Ramos (cell line): Measurements from ENCODE around the gene ZP2.

Source experiments
- in situ Hi-C: fragments of 300-500 bp; cut with MboI; formaldehyde crosslinking; loops from one replicate; pipeline ENCODE4 v1.14.3; 2022; ENCODE audit warnings: low sequenced_read_pairs; ENCODE audit not compliant: unreplicated experiment

ZP2 gene

GRCh38 chr16:21179126-21179982 is 32.0 kb downstream of the ZP2 start:
- in situ Hi-C loops: no loop called here

GRCh38 chr16:21175397-21175796 is 36.0 kb downstream of the ZP2 start:
- in situ Hi-C loops: no loop called here

DNA sequence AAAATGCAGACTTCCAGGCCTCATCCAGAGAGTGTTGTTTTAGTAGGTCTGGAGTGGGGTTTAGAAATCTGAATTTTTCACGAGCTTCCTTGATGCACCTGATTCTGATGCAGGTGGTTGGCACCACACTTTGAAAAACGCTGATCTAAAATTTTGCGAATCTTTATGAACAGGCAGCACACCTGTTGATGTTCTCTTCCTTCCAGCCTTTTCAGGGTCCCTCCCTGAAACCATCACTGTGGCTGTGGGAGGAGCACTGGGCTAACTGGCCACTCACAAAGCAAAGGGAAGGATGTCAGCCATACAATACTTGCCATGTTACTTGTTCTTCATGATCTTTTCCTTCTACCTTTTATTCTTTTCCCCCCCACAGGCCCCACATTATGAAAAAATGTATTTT is 38.7 kb downstream of the ZP2 start:
- in situ Hi-C loops: loop anchor here (25.0 kb wide), 1 partner anchor 1165 kb away; no protein-coding TSS in a partner anchor

- in situ Hi-C loops: loop anchor here (25.0 kb wide), 1 partner anchor 1167 kb away; no protein-coding TSS in a partner anchor
Observed at GRCh38 chr16:21170116-21170515, 41.3 kb downstream of the ZP2 start.

- in situ Hi-C loops: loop anchor here (25.0 kb wide), 1 partner anchor 1168 kb away; no protein-coding TSS in a partner anchor
Observed at GRCh38 chr16:21169249-21169981, 42.0 kb downstream of the ZP2 start.

DNA sequence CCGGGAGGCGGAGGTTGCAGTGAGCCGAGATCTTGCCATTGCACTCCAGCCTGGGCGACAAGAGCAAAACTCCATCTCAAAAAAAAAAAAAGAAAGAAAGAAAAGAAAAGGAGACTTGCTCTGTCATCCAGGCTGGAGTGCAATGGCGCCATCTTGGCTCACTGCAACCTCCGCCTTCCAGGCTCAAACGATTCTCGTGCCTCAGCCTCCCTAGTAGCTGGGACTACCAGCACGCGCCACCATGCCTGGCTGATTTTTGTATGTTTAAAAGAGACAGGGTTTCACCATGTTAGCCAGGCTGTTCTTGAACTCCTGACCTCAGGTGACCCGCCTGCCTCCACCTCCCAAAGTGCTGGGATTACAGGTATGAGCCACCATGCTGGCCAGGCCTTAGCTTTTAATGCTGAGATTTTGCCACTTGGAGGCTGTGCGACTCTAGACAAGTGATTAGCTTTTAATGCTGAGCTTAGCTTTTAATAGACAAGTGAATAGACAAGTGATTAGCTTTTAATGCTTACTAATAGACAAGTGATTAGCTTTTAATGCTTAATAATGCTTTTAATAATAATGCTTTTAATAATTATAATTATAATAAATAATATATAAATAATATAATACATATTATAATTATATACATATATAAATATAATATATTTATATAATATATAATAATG is 43.3 kb downstream of the ZP2 start:
- in situ Hi-C loops: loop anchor here (25.0 kb wide), 1 partner anchor 1169 kb away; no protein-coding TSS in a partner anchor

- in situ Hi-C loops: loop anchor here (25.0 kb wide), 1 partner anchor 1170 kb away; no protein-coding TSS in a partner anchor
Observed at GRCh38 chr16:21167360-21167759, 44.0 kb downstream of the ZP2 start.

DNA sequence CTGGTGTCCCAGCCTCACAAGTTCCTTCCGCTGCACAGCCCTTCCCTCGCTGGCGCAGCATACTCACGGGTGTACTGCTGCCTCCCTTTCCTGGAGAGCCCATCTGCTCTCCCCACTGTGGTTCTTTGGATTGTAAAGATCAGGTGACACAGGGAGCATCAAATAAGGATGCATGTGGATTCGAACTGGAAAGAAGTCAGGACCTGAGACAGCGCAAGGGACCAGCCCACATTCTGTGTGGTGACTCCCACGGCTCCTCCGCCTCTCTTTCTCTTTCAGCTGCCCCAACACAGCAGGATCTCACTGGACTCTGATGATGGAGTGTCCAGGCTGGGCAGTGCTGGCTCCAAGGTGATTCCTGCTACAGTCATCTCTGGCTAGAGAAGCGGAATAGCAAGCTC is 44.8 kb downstream of the ZP2 start:
- in situ Hi-C loops: loop anchor here (25.0 kb wide), 1 partner anchor 1171 kb away; no protein-coding TSS in a partner anchor

- in situ Hi-C loops: loop anchor here (25.0 kb wide), 1 partner anchor 1173 kb away; no protein-coding TSS in a partner anchor
Observed at GRCh38 chr16:21164521-21165168, 46.7 kb downstream of the ZP2 start.

GRCh38 chr16:21163576-21163975 is 47.8 kb downstream of the ZP2 start:
- in situ Hi-C loops: loop anchor here (25.0 kb wide), 1 partner anchor 1174 kb away; no protein-coding TSS in a partner anchor

- in situ Hi-C loops: loop anchor here (25.0 kb wide), 1 partner anchor 1175 kb away; no protein-coding TSS in a partner anchor
Observed at GRCh38 chr16:21162661-21163151, 48.7 kb downstream of the ZP2 start.

- in situ Hi-C loops: loop anchor here (25.0 kb wide), 1 partner anchor 1176 kb away; no protein-coding TSS in a partner anchor
Observed at GRCh38 chr16:21161211-21161610, 50.2 kb downstream of the ZP2 start.

- in situ Hi-C loops: loop anchor here (25.0 kb wide), 1 partner anchor 1177 kb away; no protein-coding TSS in a partner anchor
Observed at GRCh38 chr16:21160276-21160675, 51.1 kb downstream of the ZP2 start.

DNA sequence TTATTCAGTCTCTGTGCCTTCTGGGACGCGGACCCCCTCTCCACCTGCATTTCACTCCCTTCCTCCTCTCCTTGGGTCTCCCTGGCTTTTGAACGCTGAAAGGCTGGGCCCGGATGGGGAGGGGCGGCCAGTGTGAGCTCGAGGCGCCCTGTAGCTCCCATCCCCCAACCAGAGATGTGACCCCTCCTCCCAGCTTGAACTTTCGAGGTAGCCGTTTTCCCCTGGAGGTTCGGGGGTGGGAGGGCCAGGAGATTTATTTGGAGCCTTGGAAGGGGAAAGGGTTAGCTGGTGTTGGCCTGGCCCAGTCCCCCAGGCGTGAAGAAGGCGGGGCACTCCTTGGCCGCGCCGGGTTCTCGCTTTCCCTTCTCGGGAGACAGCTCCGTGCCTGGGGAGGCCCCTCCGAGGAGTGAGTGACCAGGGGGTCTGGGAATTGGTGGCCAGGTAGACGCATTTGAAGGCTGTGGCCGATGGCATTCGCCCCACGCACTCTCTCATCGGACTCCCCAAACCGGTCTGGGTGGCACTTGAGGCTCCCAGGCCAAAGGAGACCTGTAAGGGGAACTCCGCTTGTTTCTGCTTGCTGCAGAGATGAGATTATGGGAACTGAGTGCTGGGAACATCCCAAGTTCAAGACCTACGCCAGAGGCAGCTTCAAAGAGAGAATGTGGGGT is 52.0 kb downstream of the ZP2 start:
- in situ Hi-C loops: loop anchor here (10.0 to 25.0 kb wide), 2 partner anchors 415 to 1178 kb away; no protein-coding TSS in a partner anchor

DNA sequence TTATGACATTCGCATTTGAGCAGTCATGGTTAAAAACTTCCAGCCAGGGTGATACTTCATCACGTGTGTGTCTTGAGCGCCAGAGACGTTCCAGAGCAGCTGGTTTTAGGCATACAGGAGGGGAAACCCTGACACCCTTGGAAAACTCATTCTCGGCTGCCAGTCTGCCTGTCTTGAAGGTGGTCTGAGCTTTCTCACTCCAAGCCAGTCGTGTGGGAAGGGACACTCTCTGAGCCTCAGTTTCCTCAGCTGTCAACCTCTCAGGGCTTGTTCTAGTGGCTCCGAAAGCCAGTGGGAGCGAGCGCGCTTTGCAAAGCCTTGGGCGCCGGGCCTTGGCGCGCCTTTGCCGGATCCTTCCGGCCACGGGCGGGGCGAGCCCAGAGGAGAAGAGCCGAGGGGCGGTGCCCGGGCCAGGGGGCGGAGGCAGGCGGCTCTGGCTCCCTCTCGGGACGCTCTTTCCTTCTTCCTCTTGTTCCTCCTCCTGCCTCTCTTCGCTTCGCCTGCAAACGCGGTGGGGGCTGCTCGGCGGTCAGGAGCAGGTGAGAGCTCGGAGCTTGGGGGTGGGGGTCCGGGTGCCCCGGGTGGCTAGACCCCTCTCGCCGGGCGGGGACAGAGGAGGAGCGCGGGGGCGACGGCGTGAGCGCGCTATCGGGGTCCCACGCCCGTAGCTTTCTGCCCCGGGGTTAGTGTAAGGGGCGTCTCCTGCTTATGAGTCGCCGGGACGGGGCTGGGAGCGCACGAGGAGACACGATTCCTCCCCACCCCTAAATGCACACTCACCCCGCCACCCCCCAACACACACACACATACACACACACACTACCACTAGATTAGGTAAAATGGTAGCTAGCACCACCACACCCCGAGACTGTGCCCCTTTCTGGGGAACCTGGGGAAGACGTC is 52.9 kb downstream of the ZP2 start, which contains the start of gene LDAF1:
TSS of gene LDAF1 (plus strand) at position 467 of the 903 bp plus-strand sequence. CDS start 2,509 bp downstream, outside the sequence.
- in situ Hi-C loops: loop anchor here (10.0 to 25.0 kb wide), 2 partner anchors 416 to 1179 kb away; no protein-coding TSS in a partner anchor

GRCh38 chr16:21157632-21158031 is 53.7 kb downstream of the ZP2 start:
- in situ Hi-C loops: loop anchor here (10.0 to 25.0 kb wide), 2 partner anchors 417 to 1180 kb away; no protein-coding TSS in a partner anchor

GRCh38 chr16:21156767-21157467 is 54.5 kb downstream of the ZP2 start:
- in situ Hi-C loops: loop anchor here (10.0 to 25.0 kb wide), 2 partner anchors 418 to 1180 kb away; no protein-coding TSS in a partner anchor
